OCI-LY7 (cell line): ENCODE results near the gene LDLRAD1.

Experiments
- CTCF ChIP-seq: fragments of 200-600 bp; sonication (generic); conservative IDR thresholded peaks from 2 replicates; pipeline ENCODE4 v1.5.1; 2014; ENCODE audit warnings: mild to moderate bottlenecking, antibody characterized with exemption, low read length, moderate library complexity, mixed read lengths
- EZH2phosphoT487 ChIP-seq: fragments of 200-600 bp; sonication (generic); IDR thresholded peaks from 2 replicates; pipeline ENCODE4 v1.6.1; 2018; ENCODE audit warnings: low read depth, borderline replicate concordance, mild to moderate bottlenecking, mixed run types, antibody characterized with exemption, low read length, moderate library complexity, mixed read lengths

- TF ChIP-seq EZH2phosphoT487 (no peak), CTCF (no peak)
Measured at GRCh38 chr1:54027848-54028247, 9.9 kb upstream of the LDLRAD1 start.
